GM19193 (cell line): ENCODE measurements around the gene ALAS1.

Experiments
- POLR2A ChIP-seq: IDR thresholded peaks from 4 replicates; pipeline ENCODE4 v1.6.1; 2011; ENCODE audit not compliant: insufficient read depth, insufficient read length; ENCODE audit errors: extremely low read depth

The ALAS1 gene

DNA sequence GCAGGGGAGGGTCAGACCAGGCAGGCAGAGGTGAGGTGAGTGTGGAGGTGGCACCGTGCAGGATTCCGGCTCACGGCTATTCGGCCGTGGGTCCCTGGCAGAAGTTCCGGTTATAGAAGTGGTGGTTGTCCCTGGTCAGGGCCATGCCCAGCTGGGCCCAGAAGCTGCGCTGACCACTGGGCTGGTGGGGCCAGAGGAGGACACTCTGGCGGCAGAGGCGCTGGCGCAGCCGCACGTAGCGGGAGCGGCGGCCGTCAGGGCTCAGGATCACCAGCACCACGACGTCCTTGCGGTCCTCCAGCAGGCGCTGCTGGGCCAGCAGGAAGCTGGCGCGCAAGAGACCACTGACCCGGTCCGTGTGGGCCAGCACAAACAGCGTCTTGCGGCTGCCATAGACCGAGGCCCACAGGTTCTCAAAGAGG lies 23.2 kb downstream of the ALAS1 start:
- no peak for TF ChIP-seq POLR2A

- TF ChIP-seq POLR2A: no peak
Observed at GRCh38 chr3:52221563-52222318, 23.8 kb downstream of the ALAS1 start.

- no peak for TF ChIP-seq POLR2A
Observed at GRCh38 chr3:52222319-52223221, 24.6 kb downstream of the ALAS1 start.

- no peak for TF ChIP-seq POLR2A
Observed at GRCh38 chr3:52223449-52224408, 25.8 kb downstream of the ALAS1 start.

- TF ChIP-seq POLR2A: peak; percentile 81
Observed at GRCh38 chr3:52225452-52226228, 27.7 kb downstream of the ALAS1 start, which contains the start of gene TLR9. TLR9 (minus strand) TSS chr3:52225645; CDS start chr3:52225529, 116 bp downstream.

DNA sequence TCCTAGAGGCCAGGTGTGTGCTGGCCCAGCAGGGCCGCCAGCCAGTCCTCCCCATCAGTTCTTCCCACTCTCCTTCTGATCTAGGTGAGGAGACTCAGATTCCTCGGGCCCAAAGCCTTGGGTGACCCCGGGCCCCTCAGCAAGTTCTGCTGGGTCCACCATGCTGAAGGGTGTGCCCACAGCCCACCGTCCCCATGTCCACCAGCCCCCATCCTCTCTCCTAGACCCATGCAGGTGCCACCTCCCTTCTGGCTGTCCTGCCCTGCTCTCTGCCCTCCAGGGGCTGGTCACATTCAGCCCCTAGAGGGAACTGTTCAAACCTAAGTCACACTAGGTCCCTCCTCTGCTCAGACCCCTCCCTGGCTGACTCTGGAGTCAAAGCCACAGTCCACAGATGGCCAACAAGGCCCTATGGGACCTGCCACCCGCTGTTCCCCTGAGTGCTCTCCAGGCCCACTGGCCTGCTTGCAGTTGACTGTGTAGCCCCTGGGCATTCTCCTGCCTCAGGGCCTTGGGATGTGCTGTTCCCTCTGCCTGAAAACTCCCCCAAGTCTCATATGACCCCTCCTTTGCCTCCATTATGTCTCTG lies 28.4 kb downstream of the ALAS1 start:
- TF ChIP-seq POLR2A: no peak

GRCh38 chr3:52227117-52227516 lies 29.2 kb downstream of the ALAS1 start:
- no peak for TF ChIP-seq POLR2A

GRCh38 chr3:52227766-52228165 lies 29.8 kb downstream of the ALAS1 start:
- no peak for TF ChIP-seq POLR2A

GRCh38 chr3:52228266-52228665 lies 30.3 kb downstream of the ALAS1 start:
- TF ChIP-seq POLR2A: no peak

GRCh38 chr3:52228751-52229291 lies 30.9 kb downstream of the ALAS1 start:
- no peak for TF ChIP-seq POLR2A

GRCh38 chr3:52229656-52230055 lies 31.7 kb downstream of the ALAS1 start:
- no peak for TF ChIP-seq POLR2A

GRCh38 chr3:52230461-52230860 lies 32.5 kb downstream of the ALAS1 start:
- TF ChIP-seq POLR2A: no peak

DNA sequence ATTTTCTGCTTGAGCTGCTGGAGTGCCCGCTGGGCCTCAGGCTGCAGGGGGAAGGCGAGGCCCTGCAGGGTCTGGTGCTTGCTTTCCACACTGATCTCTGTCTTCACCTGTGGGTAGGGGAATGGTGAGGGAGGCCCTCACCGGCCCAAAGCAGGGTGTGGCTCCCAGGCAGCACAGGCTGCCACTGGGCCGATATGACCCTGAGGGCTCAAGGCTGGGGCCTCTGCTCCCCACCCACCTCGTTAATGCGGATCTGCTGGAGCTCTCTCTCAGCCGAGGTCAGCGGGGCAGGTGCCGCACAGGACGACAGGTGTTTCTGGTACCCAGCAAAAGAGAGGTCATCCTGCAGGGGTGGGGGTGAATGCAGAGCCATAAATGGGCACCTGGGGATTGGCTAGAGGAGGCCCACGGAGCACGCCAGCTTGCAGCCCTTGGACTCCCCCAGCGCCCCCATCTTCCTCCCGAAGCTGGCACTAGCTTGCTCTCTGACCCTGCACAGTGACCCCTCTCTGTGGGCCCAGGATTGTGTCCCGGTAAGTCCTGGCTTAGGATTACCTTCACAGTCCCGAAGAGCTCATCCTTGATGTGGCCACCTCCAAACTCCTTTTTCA lies 33.0 kb downstream of the ALAS1 start:
- TF ChIP-seq POLR2A: no peak

- no peak for TF ChIP-seq POLR2A
Observed at GRCh38 chr3:52231502-52232278, 33.7 kb downstream of the ALAS1 start.
